Mammary epithelial cell (primary cell): ENCODE results near the gene MYLK.

ENCODE experiments used
- CTCF ChIP-seq, 2 donors: IDR thresholded peaks in 1 of 2; conservative IDR thresholded peaks in 1 of 2; 2 replicates each; pipeline ENCODE4 v1.5.1; 2011 to 2012; ENCODE audit warnings: inconsistent platforms in 2 of 2, low read length in 2 of 2, mild to moderate bottlenecking in 2 of 2, control low read depth in 1 of 2, low read depth in 1 of 2; ENCODE audit not compliant: insufficient read depth in 1 of 2; ENCODE audit errors: extremely low read depth in 1 of 2
- EZH2 ChIP-seq: IDR thresholded peaks from 2 replicates; pipeline ENCODE4 v1.6.1; 2012; ENCODE audit warnings: low read length, inconsistent platforms, borderline replicate concordance

GRCh38 chr3:123909785-123910184 is 25.7 kb upstream of the MYLK start:
- TF ChIP-seq CTCF (conservative IDR thresholded peaks at IDR 0.05 in 1 of 2, IDR thresholded peaks at IDR 0.05 in 1 of 2; ENCODE audit: extremely low read depth in 1 of 2, insufficient read depth in 1 of 2, low read depth in 1 of 2, low read length in 2 of 2) (no peak), EZH2 (no peak)
